GM19099 (cell line): Measurements from ENCODE around the gene SPANXB1.
"Not testable (repeated sequence)": the region's sequence is repeated elsewhere in the genome, so short reads cannot be mapped to it uniquely, and the experiment has no call there.

Source experiments
- POLR2A ChIP-seq: IDR thresholded peaks from 3 replicates; pipeline ENCODE4 v1.6.1; 2011; ENCODE audit warnings: low read depth; ENCODE audit not compliant: insufficient read length; ENCODE audit errors: extremely low read depth

The SPANXB1 gene

GRCh38 chrX:141002568-141002967, at the start of gene SPANXB1:
Gene SPANXB1, plus strand, starts transcription at chrX:141002594. Its CDS starts 100 bp downstream, at chrX:141002694.
- not testable (repeated sequence) for TF ChIP-seq POLR2A

- TF ChIP-seq POLR2A: no peak
Observed at GRCh38 chrX:140967036-140967435, 35.4 kb upstream of the SPANXB1 start.

GRCh38 chrX:140971099-140971795, 31.1 kb upstream of the SPANXB1 start:
- TF ChIP-seq POLR2A: no peak

GRCh38 chrX:140975472-140975871, 26.9 kb upstream of the SPANXB1 start:
- no peak for TF ChIP-seq POLR2A

GRCh38 chrX:140980271-140980670, 22.1 kb upstream of the SPANXB1 start:
- TF ChIP-seq POLR2A: no peak

GRCh38 chrX:140983730-140984129, 18.7 kb upstream of the SPANXB1 start:
- no peak for TF ChIP-seq POLR2A
